NT2/D1 (cell line): ENCODE results near the gene NPL.

Source experiments
- YY1 ChIP-seq: IDR thresholded peaks from 2 replicates; pipeline ENCODE4 v1.6.1; 2011; ENCODE audit not compliant: insufficient read length, insufficient read depth
- ZNF274 ChIP-seq: IDR thresholded peaks from 2 replicates; pipeline ENCODE4 v1.6.1; 2011; ENCODE audit warnings: mild to moderate bottlenecking, low read depth, low read length

- TF ChIP-seq YY1: no peak
- TF ChIP-seq ZNF274: no peak
These were observed 12.6 kb downstream of the NPL start for GRCh38 chr1:182802006-182802803.
